ENCODE results near the gene RCE1.

The RCE1 gene

GRCh38 chr11:66877588-66878385, 34.5 kb downstream of the RCE1 start:
- no peaks in the 10 kb centered on the region for H3K27me3 ChIP-seq (ENCODE audit: insufficient read depth, poor library complexity, severe bottlenecking)
- H3K36me3 ChIP-seq (ENCODE audit: low read depth) = no peaks in the 10 kb centered on the region
- ATAC-seq (ENCODE audit: low read depth) (no peak), DNase-seq (ENCODE audit: low spot score) (no peak)
- H3K4me1 ChIP-seq (ENCODE audit: insufficient read depth, poor library complexity, severe bottlenecking) = peaks cover 23% of the 10 kb centered on the region
- H3K4me3 ChIP-seq (ENCODE audit: severe bottlenecking) = no peak overlapping the region
- H3K27ac ChIP-seq (ENCODE audit: poor library complexity, severe bottlenecking) = no peak overlapping the region
- TF ChIP-seq, protein P1, sequence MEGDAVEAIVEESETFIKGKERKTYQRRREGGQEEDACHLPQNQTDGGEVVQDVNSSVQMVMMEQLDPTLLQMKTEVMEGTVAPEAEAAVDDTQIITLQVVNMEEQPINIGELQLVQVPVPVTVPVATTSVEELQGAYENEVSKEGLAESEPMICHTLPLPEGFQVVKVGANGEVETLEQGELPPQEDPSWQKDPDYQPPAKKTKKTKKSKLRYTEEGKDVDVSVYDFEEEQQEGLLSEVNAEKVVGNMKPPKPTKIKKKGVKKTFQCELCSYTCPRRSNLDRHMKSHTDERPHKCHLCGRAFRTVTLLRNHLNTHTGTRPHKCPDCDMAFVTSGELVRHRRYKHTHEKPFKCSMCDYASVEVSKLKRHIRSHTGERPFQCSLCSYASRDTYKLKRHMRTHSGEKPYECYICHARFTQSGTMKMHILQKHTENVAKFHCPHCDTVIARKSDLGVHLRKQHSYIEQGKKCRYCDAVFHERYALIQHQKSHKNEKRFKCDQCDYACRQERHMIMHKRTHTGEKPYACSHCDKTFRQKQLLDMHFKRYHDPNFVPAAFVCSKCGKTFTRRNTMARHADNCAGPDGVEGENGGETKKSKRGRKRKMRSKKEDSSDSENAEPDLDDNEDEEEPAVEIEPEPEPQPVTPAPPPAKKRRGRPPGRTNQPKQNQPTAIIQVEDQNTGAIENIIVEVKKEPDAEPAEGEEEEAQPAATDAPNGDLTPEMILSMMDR (IDR thresholded peaks at IDR 0.05; ENCODE audit: poor library complexity, severe bottlenecking) = no peak
- H3K9me3 ChIP-seq (ENCODE audit: severe bottlenecking) = no peaks in the 10 kb centered on the region

DNA sequence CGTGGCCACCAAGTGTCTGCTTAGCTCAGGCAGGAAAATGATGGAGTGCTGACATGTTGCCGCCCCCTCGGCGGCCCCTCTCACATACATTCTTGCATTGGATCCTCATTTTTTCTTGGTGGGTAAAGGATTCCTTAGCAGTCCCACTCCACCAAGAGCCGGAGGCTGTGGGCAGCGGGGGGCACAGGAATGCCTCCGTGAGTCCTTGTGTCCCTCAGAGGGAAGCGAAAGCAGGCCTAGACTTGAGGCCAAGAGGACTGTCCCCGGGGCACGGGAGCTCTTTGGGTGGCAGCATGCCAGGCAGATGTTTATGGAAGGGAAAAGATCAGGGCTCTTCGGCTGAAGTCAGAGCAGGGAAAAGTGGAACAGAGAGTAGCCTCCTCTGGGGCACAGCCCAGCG, 35.2 kb downstream of the RCE1 start:
- H3K27me3 ChIP-seq (ENCODE audit: insufficient read depth, poor library complexity, severe bottlenecking) = no peaks in the 10 kb centered on the region
- H3K9me3 ChIP-seq (ENCODE audit: severe bottlenecking) = no peaks in the 10 kb centered on the region
- TF ChIP-seq, protein P1 (IDR thresholded peaks at IDR 0.05; ENCODE audit: poor library complexity, severe bottlenecking) = no peak
- no peak for DNase-seq (ENCODE audit: low spot score)
- H3K4me3 ChIP-seq (ENCODE audit: severe bottlenecking) = no peak overlapping the region
- H3K27ac ChIP-seq (ENCODE audit: poor library complexity, severe bottlenecking) = no peak overlapping the region
- no peaks in the 10 kb centered on the region for H3K36me3 ChIP-seq (ENCODE audit: low read depth)
- no peak for ATAC-seq (ENCODE audit: low read depth)
- H3K4me1 ChIP-seq (ENCODE audit: insufficient read depth, poor library complexity, severe bottlenecking) = peaks cover 26% of the 10 kb centered on the region

- H3K4me1 ChIP-seq (ENCODE audit: insufficient read depth, poor library complexity, severe bottlenecking) = peaks cover 32% of the 10 kb centered on the region
- DNase-seq (ENCODE audit: low spot score) (peak; percentile 26), ATAC-seq (ENCODE audit: low read depth) (no peak)
- no peak overlapping the region for H3K27ac ChIP-seq (ENCODE audit: poor library complexity, severe bottlenecking)
- H3K27me3 ChIP-seq (ENCODE audit: insufficient read depth, poor library complexity, severe bottlenecking) = no peaks in the 10 kb centered on the region
- H3K4me3 ChIP-seq (ENCODE audit: severe bottlenecking) = no peak overlapping the region
- no peaks in the 10 kb centered on the region for H3K36me3 ChIP-seq (ENCODE audit: low read depth)
- H3K9me3 ChIP-seq (ENCODE audit: severe bottlenecking) = no peaks in the 10 kb centered on the region
- TF ChIP-seq, protein P1 (IDR thresholded peaks at IDR 0.05; ENCODE audit: poor library complexity, severe bottlenecking) = no peak
Measured at GRCh38 chr11:66879000-66879399, 35.8 kb downstream of the RCE1 start.

- no peak for DNase-seq (ENCODE audit: low spot score)
- Histone ChIP-seq H3K9me3 (ENCODE audit: severe bottlenecking) (no peaks in the 10 kb centered on the region), H3K36me3 (ENCODE audit: low read depth) (no peaks in the 10 kb centered on the region), H3K4me3 (ENCODE audit: severe bottlenecking) (no peak overlapping the region), H3K4me1 (ENCODE audit: insufficient read depth, poor library complexity, severe bottlenecking) (peaks cover 34% of the 10 kb centered on the region), H3K27ac (ENCODE audit: poor library complexity, severe bottlenecking) (no peak overlapping the region), H3K27me3 (ENCODE audit: insufficient read depth, poor library complexity, severe bottlenecking) (no peaks in the 10 kb centered on the region)
- ATAC-seq (ENCODE audit: low read depth) = no peak
- TF ChIP-seq, protein P1 (IDR thresholded peaks at IDR 0.05; ENCODE audit: poor library complexity, severe bottlenecking) = no peak
Measured at GRCh38 chr11:66879583-66879982, 36.3 kb downstream of the RCE1 start.

GRCh38 chr11:66879999-66880398, 36.8 kb downstream of the RCE1 start:
- TF ChIP-seq, protein P1 (IDR thresholded peaks at IDR 0.05; ENCODE audit: poor library complexity, severe bottlenecking) = no peak
- Histone ChIP-seq H3K27me3 (ENCODE audit: insufficient read depth, poor library complexity, severe bottlenecking) (no peaks in the 10 kb centered on the region), H3K9me3 (ENCODE audit: severe bottlenecking) (no peaks in the 10 kb centered on the region), H3K4me1 (ENCODE audit: insufficient read depth, poor library complexity, severe bottlenecking) (peaks cover 34% of the 10 kb centered on the region), H3K27ac (ENCODE audit: poor library complexity, severe bottlenecking) (peak overlapping the region; percentile 58), H3K36me3 (ENCODE audit: low read depth) (no peaks in the 10 kb centered on the region), H3K4me3 (ENCODE audit: severe bottlenecking) (no peak overlapping the region)
- DNase-seq (ENCODE audit: low spot score) (peak; percentile 28), ATAC-seq (ENCODE audit: low read depth) (no peak)

All from RWPE2 (cell line).